HFFc6 (cell line): ENCODE measurements around the gene ADGRG3. TPM values are rescaled to one million over a fixed set of nuclear protein-coding genes. Genes with fewer than 3 reads are reported as not detected.

Source experiments
- DNase-seq: peaks from one replicate; pipeline ENCODE4 v3.0.0-alpha.2; 2018
- H3K27ac Mint-ChIP-seq: 2 replicates; pipeline ENCODE4 v1.8.0; 2020; ENCODE audit warnings: mild to moderate bottlenecking, mixed read lengths
- H3K27me3 Mint-ChIP-seq: 2 replicates; pipeline ENCODE4 v1.8.0; 2021; ENCODE audit warnings: mild to moderate bottlenecking, moderate library complexity, mixed read lengths; ENCODE audit not compliant: insufficient read depth
- H3K36me3 Mint-ChIP-seq: 2 replicates; pipeline ENCODE4 v1.8.0; 2021; ENCODE audit warnings: low read depth, mixed read lengths
- H3K4me1 Mint-ChIP-seq: 2 replicates; pipeline ENCODE4 v1.8.0; 2020; ENCODE audit warnings: low read depth, mixed read lengths
- H3K4me3 Mint-ChIP-seq: 2 replicates; pipeline ENCODE4 v1.8.0; 2020; ENCODE audit warnings: mild to moderate bottlenecking, moderate library complexity, mixed read lengths
- H3K9me3 Mint-ChIP-seq: 2 replicates; pipeline ENCODE4 v1.8.0; 2020; ENCODE audit warnings: mild to moderate bottlenecking, mixed read lengths
- total RNA-seq, 6 experiments: library from RNA; stranded (reverse); fragmentation: NEBNext Ultra II Directional; extraction: Animal tissue kit (Norgen Biotek cat#: 25700); gene quantifications; 2 replicates in 1 of 6; 3 replicates in 5 of 6; pipeline ENCODE4 v1.2.3, GENCODE V29; 2021
- TF ChIP-seq, protein P1 (sequence below): fragments of 200-600 bp; sonication (generic); IDR thresholded peaks from 2 replicates; pipeline ENCODE4 v1.5.0; 2021; ENCODE audit warnings: antibody characterized with exemption, mild to moderate bottlenecking

Gene ADGRG3
- total RNA-seq, 6 experiments from 2014 or later = not detected

GRCh38 chr16:57645691-57646387 is 22.3 kb upstream of the ADGRG3 start:
- peak; percentile 18 for DNase-seq

DNA sequence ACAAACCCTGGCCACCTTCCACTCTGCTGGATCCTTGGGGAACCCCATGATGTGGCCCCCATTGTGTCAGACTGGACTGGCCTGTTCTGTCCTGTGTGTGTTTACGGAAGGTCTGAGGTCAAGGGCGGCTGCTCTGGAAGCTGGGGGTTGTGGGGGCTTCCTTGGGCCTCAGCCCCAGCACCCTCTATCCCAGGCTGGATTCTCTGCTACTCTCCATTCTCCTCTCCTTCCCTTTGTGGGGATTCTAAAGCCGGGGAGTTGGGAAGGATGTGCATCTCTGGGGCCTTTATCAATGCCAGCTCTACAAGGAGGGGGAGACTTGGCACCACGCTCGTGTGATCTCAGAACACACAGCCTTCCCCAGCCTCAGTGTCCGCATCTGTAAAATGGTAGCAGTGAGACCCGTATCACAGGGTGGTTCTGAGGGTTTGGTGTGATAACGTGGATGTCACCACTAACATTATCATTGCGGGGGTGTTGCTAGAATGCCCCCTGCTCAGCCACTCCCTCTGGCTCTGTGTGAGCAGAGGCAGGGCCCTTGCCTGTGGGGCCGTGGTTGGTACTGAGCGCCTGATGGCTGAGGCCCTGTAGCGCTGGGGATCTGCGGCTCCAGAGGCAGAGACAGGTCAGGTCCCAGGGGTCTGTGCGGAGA is 21.6 kb upstream of the ADGRG3 start:
- DNase-seq = no peak
- no peak overlapping the region; the same call in 1 of the 2 replicates for H3K27ac Mint-ChIP-seq
- TF ChIP-seq, protein P1, sequence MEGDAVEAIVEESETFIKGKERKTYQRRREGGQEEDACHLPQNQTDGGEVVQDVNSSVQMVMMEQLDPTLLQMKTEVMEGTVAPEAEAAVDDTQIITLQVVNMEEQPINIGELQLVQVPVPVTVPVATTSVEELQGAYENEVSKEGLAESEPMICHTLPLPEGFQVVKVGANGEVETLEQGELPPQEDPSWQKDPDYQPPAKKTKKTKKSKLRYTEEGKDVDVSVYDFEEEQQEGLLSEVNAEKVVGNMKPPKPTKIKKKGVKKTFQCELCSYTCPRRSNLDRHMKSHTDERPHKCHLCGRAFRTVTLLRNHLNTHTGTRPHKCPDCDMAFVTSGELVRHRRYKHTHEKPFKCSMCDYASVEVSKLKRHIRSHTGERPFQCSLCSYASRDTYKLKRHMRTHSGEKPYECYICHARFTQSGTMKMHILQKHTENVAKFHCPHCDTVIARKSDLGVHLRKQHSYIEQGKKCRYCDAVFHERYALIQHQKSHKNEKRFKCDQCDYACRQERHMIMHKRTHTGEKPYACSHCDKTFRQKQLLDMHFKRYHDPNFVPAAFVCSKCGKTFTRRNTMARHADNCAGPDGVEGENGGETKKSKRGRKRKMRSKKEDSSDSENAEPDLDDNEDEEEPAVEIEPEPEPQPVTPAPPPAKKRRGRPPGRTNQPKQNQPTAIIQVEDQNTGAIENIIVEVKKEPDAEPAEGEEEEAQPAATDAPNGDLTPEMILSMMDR = no peak
- peaks cover 6% of the 10 kb centered on the region for H3K27me3 Mint-ChIP-seq
- no peaks in the 10 kb centered on the region for H3K36me3 Mint-ChIP-seq
- peaks cover 31% of the 10 kb centered on the region for H3K4me1 Mint-ChIP-seq
- H3K9me3 Mint-ChIP-seq = no peaks in the 10 kb centered on the region
- no peak overlapping the region for H3K4me3 Mint-ChIP-seq

More at GRCh38 chr16:57645691-57646387, 22.3 kb upstream of the ADGRG3 start:
- Mint-ChIP-seq H3K4me1 (peaks cover 31% of the 10 kb centered on the region), H3K9me3 (no peaks in the 10 kb centered on the region), H3K36me3 (no peaks in the 10 kb centered on the region), H3K27ac (no peak overlapping the region), H3K4me3 (no peak overlapping the region), H3K27me3 (peaks cover 6% of the 10 kb centered on the region)
- TF ChIP-seq, protein P1 = no peak

GRCh38 chr16:57647136-57647875 is 20.8 kb upstream of the ADGRG3 start:
- no peak overlapping the region for H3K4me3 Mint-ChIP-seq
- peaks cover 7% of the 10 kb centered on the region for H3K27me3 Mint-ChIP-seq
- H3K4me1 Mint-ChIP-seq = peaks cover 31% of the 10 kb centered on the region
- H3K27ac Mint-ChIP-seq = no peak overlapping the region
- no peaks in the 10 kb centered on the region for H3K9me3 Mint-ChIP-seq
- H3K36me3 Mint-ChIP-seq = no peaks in the 10 kb centered on the region
- TF ChIP-seq, protein P1 = no peak
- DNase-seq = no peak

- Mint-ChIP-seq H3K27ac (no peak overlapping the region), H3K36me3 (no peaks in the 10 kb centered on the region), H3K4me3 (no peak overlapping the region), H3K27me3 (peaks cover 7% of the 10 kb centered on the region), H3K9me3 (no peaks in the 10 kb centered on the region), H3K4me1 (peaks cover 25% of the 10 kb centered on the region)
- no peak for DNase-seq
- TF ChIP-seq, protein P1 = no peak
Measured at GRCh38 chr16:57648125-57648524, 20.0 kb upstream of the ADGRG3 start.

DNA sequence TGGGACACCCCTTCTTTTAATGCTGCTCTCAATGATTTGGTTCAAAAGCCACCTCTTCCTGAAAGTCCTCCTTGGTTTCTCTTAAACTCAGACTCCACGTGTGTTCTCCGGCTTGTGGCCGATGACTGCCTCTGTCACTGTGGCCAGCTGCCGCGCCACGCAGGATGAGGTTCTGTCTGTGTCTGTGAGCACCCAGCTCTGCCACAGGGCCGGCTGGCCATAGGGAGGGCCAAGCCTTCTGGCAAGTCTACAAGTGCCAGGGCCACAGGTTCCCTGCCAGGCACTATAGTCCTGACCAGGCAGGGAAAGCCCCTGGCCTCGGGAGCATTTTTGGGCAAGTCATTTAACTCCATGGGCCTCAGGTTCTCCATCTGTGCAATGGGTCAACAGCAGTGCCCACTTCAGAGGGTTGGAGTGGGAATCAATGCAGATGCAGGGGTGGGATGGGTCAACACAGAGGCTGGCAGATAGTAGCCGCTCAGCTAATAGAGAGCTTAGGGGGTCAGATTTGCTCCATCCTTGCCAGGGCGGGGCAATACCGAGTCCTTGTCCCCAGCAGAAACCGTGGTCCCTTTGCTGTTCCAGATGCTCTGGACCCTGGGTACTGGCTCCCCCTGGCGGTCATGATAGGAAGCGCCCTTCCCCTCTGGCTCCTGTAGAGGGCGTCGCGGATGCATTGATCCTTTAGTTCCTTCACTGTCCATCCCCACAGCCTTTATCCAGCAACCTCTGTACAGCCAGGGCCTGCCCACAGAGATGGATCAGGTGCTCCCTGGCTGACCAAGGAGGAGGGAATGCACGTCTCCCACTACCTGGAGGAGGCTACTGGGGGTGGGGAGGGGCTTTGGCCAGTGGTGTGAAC is 19.3 kb upstream of the ADGRG3 start:
- DNase-seq = peak; percentile 60
- no peak overlapping the region for H3K27ac Mint-ChIP-seq
- H3K9me3 Mint-ChIP-seq = no peaks in the 10 kb centered on the region

More for the DNA sequence above, 19.3 kb upstream of the ADGRG3 start:
- peaks cover 20% of the 10 kb centered on the region for H3K4me1 Mint-ChIP-seq
- H3K27me3 Mint-ChIP-seq = peaks cover 9% of the 10 kb centered on the region
- TF ChIP-seq, protein P1 = peak; percentile 100
- H3K36me3 Mint-ChIP-seq = no peaks in the 10 kb centered on the region
- no peak overlapping the region for H3K4me3 Mint-ChIP-seq
